ENCODE results near the gene RNF212B.

DNA sequence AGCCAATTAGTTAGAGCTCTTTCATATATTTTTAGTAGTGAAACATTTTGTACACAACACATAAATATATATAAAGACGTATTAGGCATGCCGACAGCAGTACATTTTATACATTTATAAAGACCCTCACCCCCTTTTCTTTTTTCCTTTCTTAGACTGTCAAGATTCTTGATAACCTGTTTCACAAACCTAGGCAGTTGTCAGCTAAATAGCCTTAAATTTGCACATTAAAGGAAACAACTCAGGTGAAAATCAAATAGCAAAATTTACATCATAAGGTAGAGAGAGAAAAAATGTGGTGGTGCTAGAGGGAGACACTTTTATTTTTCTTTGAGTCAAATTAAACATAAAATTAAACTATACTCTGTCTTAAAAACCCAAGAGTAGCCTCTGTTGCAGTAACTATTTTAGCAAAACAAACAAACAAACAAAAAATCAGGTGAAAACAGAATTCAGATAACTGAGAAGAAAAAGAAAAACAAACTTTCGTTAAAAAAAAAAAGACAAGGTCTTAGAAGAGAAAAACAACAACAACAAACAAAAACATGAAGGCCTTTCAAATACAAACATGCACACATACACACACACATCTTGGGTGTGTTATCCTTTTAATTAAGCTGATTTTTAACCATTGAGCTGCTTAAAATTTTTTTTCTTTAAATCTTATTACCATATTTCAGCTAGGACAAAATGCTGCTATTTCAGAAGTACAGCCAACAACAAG, 31.2 kb upstream of the RNF212B start:
- TF ChIP-seq, protein P1, sequence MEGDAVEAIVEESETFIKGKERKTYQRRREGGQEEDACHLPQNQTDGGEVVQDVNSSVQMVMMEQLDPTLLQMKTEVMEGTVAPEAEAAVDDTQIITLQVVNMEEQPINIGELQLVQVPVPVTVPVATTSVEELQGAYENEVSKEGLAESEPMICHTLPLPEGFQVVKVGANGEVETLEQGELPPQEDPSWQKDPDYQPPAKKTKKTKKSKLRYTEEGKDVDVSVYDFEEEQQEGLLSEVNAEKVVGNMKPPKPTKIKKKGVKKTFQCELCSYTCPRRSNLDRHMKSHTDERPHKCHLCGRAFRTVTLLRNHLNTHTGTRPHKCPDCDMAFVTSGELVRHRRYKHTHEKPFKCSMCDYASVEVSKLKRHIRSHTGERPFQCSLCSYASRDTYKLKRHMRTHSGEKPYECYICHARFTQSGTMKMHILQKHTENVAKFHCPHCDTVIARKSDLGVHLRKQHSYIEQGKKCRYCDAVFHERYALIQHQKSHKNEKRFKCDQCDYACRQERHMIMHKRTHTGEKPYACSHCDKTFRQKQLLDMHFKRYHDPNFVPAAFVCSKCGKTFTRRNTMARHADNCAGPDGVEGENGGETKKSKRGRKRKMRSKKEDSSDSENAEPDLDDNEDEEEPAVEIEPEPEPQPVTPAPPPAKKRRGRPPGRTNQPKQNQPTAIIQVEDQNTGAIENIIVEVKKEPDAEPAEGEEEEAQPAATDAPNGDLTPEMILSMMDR (IDR thresholded peaks at IDR 0.05 in 2 of 3, conservative IDR thresholded peaks at IDR 0.05 in 1 of 3; ENCODE audit: control insufficient read depth in 2 of 3, extremely low read depth in 1 of 3, insufficient read depth in 1 of 3, low read depth in 3 of 3, low read length in 3 of 3): no peak
- TF ChIP-seq POLR2A (IDR thresholded peaks at IDR 0.05; ENCODE audit: low read depth, low read length) (no peak), ZNF687 (IDR thresholded peaks at IDR 0.05) (no peak), E2F4 (IDR thresholded peaks at IDR 0.05; ENCODE audit: low read depth, low read length) (no peak), POLR2AphosphoS5 (IDR thresholded peaks at IDR 0.05; ENCODE audit: low read length) (no peak), EGR1 (IDR thresholded peaks at IDR 0.05; ENCODE audit: borderline replicate concordance in 1 of 2, low read depth in 2 of 2, low read length in 2 of 2) (no peak), TAF1 (IDR thresholded peaks at IDR 0.05; ENCODE audit: borderline replicate concordance, low read depth, low read length) (no peak), LARP7 (IDR thresholded peaks at IDR 0.05) (no peak), CBFB (IDR thresholded peaks at IDR 0.05; ENCODE audit: low read depth) (no peak), CREB1 (IDR thresholded peaks at IDR 0.05; ENCODE audit: low read depth) (no peak), HDAC2 (IDR thresholded peaks at IDR 0.05) (no peak)

All from GM12878 (cell line).